Lung (tissue), 12 donors: ENCODE data around the gene RUFY2. TPM values are rescaled to one million over a fixed set of nuclear protein-coding genes. Genes with fewer than 3 reads are reported as not detected.

Experiments
- ATAC-seq: fragments of 200-7000 bp; cut with Tn5 transposase; one replicate; pipeline ENCODE4 v1.9.1; 2020; ENCODE audit warnings: moderate number of reproducible peaks; ENCODE audit not compliant: insufficient read depth, low FRiP score
- DNase-seq, 3 donors: peaks; one replicate each; pipeline ENCODE4 v3.0.0-alpha.2; 2013 to 2017
- H3K27ac ChIP-seq, 2 donors: one replicate each; pipeline ENCODE4 v1.5.1; 2013; ENCODE audit warnings: mild to moderate bottlenecking in 2 of 2, moderate library complexity in 2 of 2, control low read depth in 1 of 2, inconsistent platforms in 1 of 2, low read depth in 1 of 2, low read length in 1 of 2
- H3K27me3 ChIP-seq, 3 donors: one replicate each; pipeline ENCODE4 v1.5.1; 2013; ENCODE audit warnings: low read length in 2 of 3; ENCODE audit not compliant: control insufficient read depth in 3 of 3, insufficient read depth in 3 of 3
- H3K36me3 ChIP-seq, 4 donors: one replicate each; pipeline ENCODE4 v1.5.1; 2013; ENCODE audit warnings: low read length in 4 of 4, mild to moderate bottlenecking in 1 of 4, moderate library complexity in 1 of 4; ENCODE audit not compliant: control insufficient read depth in 4 of 4, insufficient read depth in 4 of 4
- H3K4me1 ChIP-seq, 5 donors: one replicate each; pipeline ENCODE4 v1.5.1; 2013; ENCODE audit warnings: low read length in 5 of 5, mild to moderate bottlenecking in 2 of 5, moderate library complexity in 1 of 5; ENCODE audit not compliant: control insufficient read depth in 5 of 5, insufficient read depth in 5 of 5
- H3K4me3 ChIP-seq: one replicate; pipeline ENCODE4 v1.5.1; 2013; ENCODE audit warnings: mild to moderate bottlenecking, control low read depth, moderate library complexity
- H3K9ac ChIP-seq, 2 donors: one replicate each; pipeline ENCODE4 v1.5.1; 2013; ENCODE audit warnings: low read length in 2 of 2, control low read depth in 1 of 2; ENCODE audit not compliant: insufficient read depth in 1 of 2
- H3K9me3 ChIP-seq, 4 donors: one replicate each; pipeline ENCODE4 v1.5.1; 2013; ENCODE audit warnings: low read length in 3 of 4, mild to moderate bottlenecking in 1 of 4, moderate library complexity in 1 of 4; ENCODE audit not compliant: control insufficient read depth in 4 of 4, insufficient read depth in 3 of 4
- CTCF ChIP-seq: IDR thresholded peaks from 2 replicates; pipeline ENCODE4 v1.5.1; 2012; ENCODE audit warnings: mild to moderate bottlenecking; ENCODE audit errors: control extremely low read depth, extremely low read depth
- WGBS, 2 donors: extraction: QIAGEN DNeasy Blood & Tissue Kit; methylation state at CpG; one replicate each; pipeline ENCODE4 v1.1.7; 2013; 5-methylcytosine and 5-hydroxymethylcytosine counted together
- polyA plus RNA-seq, 2 donors: library from polyadenylated mRNA; stranded (reverse); fragments of 200-250 nt; gene quantifications; one replicate each; pipeline ENCODE4 v1.2.1, GENCODE V29; 2013
- total RNA-seq, 2 donors: library from RNA; depleted of rRNA in 1 of 2; stranded (reverse); fragments of >200 nt in 1 of 2; gene quantifications; one replicate each; pipeline ENCODE4 v1.2.1, GENCODE V29; 2014 to 2021
- donor health status: control.
- donor health status: control.
- donor health status: Bipolar disorder and iron deficiency.
- donor health status: healthy.
- donor health status: DM: yes; HTN: yes; CAD: no.

RUFY2 gene
- total and polyA plus RNA-seq, 4 donors: 4.2 to 55.3 (median 13.4) TPM

- no peak for TF ChIP-seq CTCF
- H3K27ac ChIP-seq: no peak overlapping the region
- no peak overlapping the region for H3K4me3 ChIP-seq
- WGBS, 2 donors: 94 to 100% methylated on average over 2 of the region's 2 CpGs
- H3K36me3 ChIP-seq: peaks cover 0 to 1% (median 0%) of the 10 kb centered on the region in 4 donors
- H3K9me3 ChIP-seq: no peaks in the 10 kb centered on the region
- no peaks in the 10 kb centered on the region for H3K4me1 ChIP-seq
- H3K9ac ChIP-seq: no peak overlapping the region
- no peaks in the 10 kb centered on the region for H3K27me3 ChIP-seq
- DNase-seq: no peak
- ATAC-seq: no peak
Measured at GRCh38 chr10:68442971-68443370, 35.9 kb upstream of the RUFY2 start.

GRCh38 chr10:68440898-68441297, 33.8 kb upstream of the RUFY2 start:
- DNase-seq (no peak), ATAC-seq (no peak)
- no peak overlapping the region for H3K9ac ChIP-seq
- peaks cover 0 to 3% (median under 1%) of the 10 kb centered on the region in 4 donors for H3K36me3 ChIP-seq
- H3K27ac ChIP-seq: no peak overlapping the region
- TF ChIP-seq CTCF: no peak
- H3K4me3 ChIP-seq: no peak overlapping the region
- WGBS, 2 donors: 99% methylated on average over 3 of the region's 3 CpGs
- no peaks in the 10 kb centered on the region for H3K27me3 ChIP-seq
- H3K9me3 ChIP-seq: no peaks in the 10 kb centered on the region
- no peaks in the 10 kb centered on the region for H3K4me1 ChIP-seq

- no peak overlapping the region for H3K27ac ChIP-seq
- no peak overlapping the region for H3K9ac ChIP-seq
- H3K36me3 ChIP-seq: peaks cover 0 to 3% (median under 1%) of the 10 kb centered on the region in 4 donors
- no peak for DNase-seq
- H3K4me3 ChIP-seq: no peak overlapping the region
- no peaks in the 10 kb centered on the region for H3K9me3 ChIP-seq
- ATAC-seq: no peak
- H3K27me3 ChIP-seq: no peaks in the 10 kb centered on the region
- no peak for TF ChIP-seq CTCF
- no peaks in the 10 kb centered on the region for H3K4me1 ChIP-seq
Measured at GRCh38 chr10:68435803-68436202, 28.7 kb upstream of the RUFY2 start.

GRCh38 chr10:68434657-68435056, 27.6 kb upstream of the RUFY2 start:
- TF ChIP-seq CTCF: no peak
- H3K27ac ChIP-seq: no peak overlapping the region
- 97 to 98% methylated on average over 4 of the region's 4 CpGs for WGBS, 2 donors
- H3K9me3 ChIP-seq: no peaks in the 10 kb centered on the region
- DNase-seq (no peak), ATAC-seq (no peak)
- no peak overlapping the region for H3K9ac ChIP-seq
- H3K4me1 ChIP-seq: no peaks in the 10 kb centered on the region
- no peak overlapping the region for H3K4me3 ChIP-seq
- no peaks in the 10 kb centered on the region for H3K27me3 ChIP-seq
- peaks cover 0 to 3% (median 0%) of the 10 kb centered on the region in 4 donors for H3K36me3 ChIP-seq
